CD8-positive, alpha-beta memory T cell (primary cell): Measurements from ENCODE around the gene ASPHD1. TPM values are rescaled to one million over a fixed set of nuclear protein-coding genes. Genes with fewer than 3 reads are reported as not detected.
A peak's percentile ranks its signal among the peaks of the same experiment; 100 is the strongest.

ENCODE experiments used
- CTCF ChIA-PET: fragments of 350-600 bp; sonication (Branson Sonifier 250); formaldehyde crosslinking; loops from one replicate; lab custom pipeline; 2021; ENCODE audit warnings: antibody characterized with exemption; lab: Charles Lee
- POLR2A ChIA-PET: fragments of 350-600 bp; sonication (Branson Sonifier 250); formaldehyde crosslinking; loops from one replicate; lab custom pipeline; 2021; ENCODE audit warnings: antibody characterized with exemption; lab: Charles Lee
- DNase-seq, 5 donors: peaks; one replicate each; pipeline versions ENCODE4 v3.0.0 to v3.0.0-alpha.2; 2020 to 2022; ENCODE audit warnings: mixed read lengths in 1 of 5
- H3K27ac ChIP-seq: one replicate; pipeline ENCODE4 v1.7.0; 2013; ENCODE audit warnings: low read depth, mild to moderate bottlenecking, low read length, moderate library complexity
- H3K27me3 ChIP-seq: 2 replicates; pipeline ENCODE4 v1.7.0; 2013; ENCODE audit warnings: low read length, mild to moderate bottlenecking; ENCODE audit not compliant: insufficient read depth, poor library complexity, severe bottlenecking
- H3K36me3 ChIP-seq: 2 replicates; pipeline ENCODE4 v1.7.0; 2013; ENCODE audit warnings: mild to moderate bottlenecking, low read length, moderate library complexity; ENCODE audit not compliant: insufficient read depth
- H3K4me1 ChIP-seq: 2 replicates; pipeline ENCODE4 v1.7.0; 2013; ENCODE audit warnings: mild to moderate bottlenecking, low read length, moderate library complexity; ENCODE audit not compliant: insufficient read depth
- H3K4me3 ChIP-seq: 2 replicates; pipeline ENCODE4 v1.7.0; 2013; ENCODE audit warnings: mild to moderate bottlenecking, low read length
- H3K9me3 ChIP-seq: 2 replicates; pipeline ENCODE4 v1.7.0; 2013; ENCODE audit warnings: mild to moderate bottlenecking, low read length
- H3K27ac Mint-ChIP-seq, 8 donors: one replicate each; pipeline ENCODE4 v1.8.0; 2020 to 2021; ENCODE audit warnings: mixed read lengths in 8 of 8, mild to moderate bottlenecking in 6 of 8, inconsistent platforms in 3 of 8, moderate library complexity in 3 of 8
- H3K27me3 Mint-ChIP-seq, 2 donors: one replicate each; pipeline ENCODE4 v1.8.0; 2020 to 2021; ENCODE audit warnings: mixed read lengths in 2 of 2, mild to moderate bottlenecking in 1 of 2, moderate library complexity in 1 of 2
- H3K36me3 Mint-ChIP-seq, 3 donors: one replicate each; pipeline ENCODE4 v1.8.0; 2020 to 2021; ENCODE audit warnings: mixed read lengths in 3 of 3, inconsistent platforms in 1 of 3, mild to moderate bottlenecking in 1 of 3
- H3K4me1 Mint-ChIP-seq, 3 donors: one replicate each; pipeline ENCODE4 v1.8.0; 2020 to 2021; ENCODE audit warnings: mixed read lengths in 3 of 3, inconsistent platforms in 1 of 3, mild to moderate bottlenecking in 1 of 3
- H3K4me3 Mint-ChIP-seq, 7 donors: one replicate each; pipeline ENCODE4 v1.8.0; 2020 to 2021; ENCODE audit warnings: mixed read lengths in 7 of 7, mild to moderate bottlenecking in 6 of 7, moderate library complexity in 4 of 7, inconsistent platforms in 2 of 7
- H3K9me3 Mint-ChIP-seq, 5 donors: one replicate each; pipeline ENCODE4 v1.8.0; 2020 to 2022; ENCODE audit warnings: mixed read lengths in 5 of 5, mild to moderate bottlenecking in 3 of 5, moderate library complexity in 2 of 5, inconsistent platforms in 1 of 5
- polyA plus RNA-seq: library from polyadenylated mRNA; unstranded; fragments of 300-500 nt; fragmentation: Illumina TruSeq; gene quantifications from one replicate; pipeline ENCODE4 v1.2.3, GENCODE V29; 2021
- total RNA-seq, 2 experiments: library from RNA; stranded (reverse); gene quantifications; one replicate each; pipeline ENCODE4 v1.2.3, GENCODE V29; 2021

ASPHD1 gene
- total and polyA plus RNA-seq, 3 experiments from 2014 or later: 1.2 to 1.7 TPM; not detected in 1

GRCh38 chr16:29910819-29911675, 10.8 kb downstream of the ASPHD1 start:
- H3K9me3 ChIP-seq: no peaks in the 10 kb centered on the region
- H3K36me3 Mint-ChIP-seq: peaks cover 0 to 48% (median 16%) of the 10 kb centered on the region in 3 donors
- no peak overlapping the region for H3K27ac ChIP-seq
- no peaks in the 10 kb centered on the region for H3K4me1 ChIP-seq
- CTCF ChIA-PET: interaction anchor here (0.9 kb wide), 1 partner anchor 63 kb away, joined by 3 read pairs; no protein-coding TSS in a partner anchor
- no peaks in the 10 kb centered on the region for H3K27me3 Mint-ChIP-seq
- H3K27ac Mint-ChIP-seq: peak overlapping the region in 2 of 8 donors; percentile 64 to 68
- peaks cover 0 to 5% (median 0%) of the 10 kb centered on the region in 3 donors for H3K4me1 Mint-ChIP-seq
- no peak overlapping the region for H3K4me3 Mint-ChIP-seq
- no peaks in the 10 kb centered on the region for H3K9me3 Mint-ChIP-seq
- H3K27me3 ChIP-seq: no peaks in the 10 kb centered on the region
- H3K36me3 ChIP-seq: no peaks in the 10 kb centered on the region
- no peak for DNase-seq
- POLR2A ChIA-PET: interaction anchor here (0.6 kb wide), 1 partner anchor 62 kb away, joined by 3 read pairs; no protein-coding TSS in a partner anchor
- no peak overlapping the region for H3K4me3 ChIP-seq

- H3K9me3 Mint-ChIP-seq: no peaks in the 10 kb centered on the region
- H3K4me3 ChIP-seq: no peak overlapping the region
- DNase-seq: no peak
- H3K4me1 Mint-ChIP-seq: peaks cover 0 to 5% (median 0%) of the 10 kb centered on the region in 3 donors
- no peak overlapping the region for H3K27ac ChIP-seq
- H3K9me3 ChIP-seq: no peaks in the 10 kb centered on the region
- H3K36me3 ChIP-seq: no peaks in the 10 kb centered on the region
- peaks cover 0 to 49% (median 16%) of the 10 kb centered on the region in 3 donors for H3K36me3 Mint-ChIP-seq
- no peak overlapping the region for H3K4me3 Mint-ChIP-seq
- no peak overlapping the region for H3K27ac Mint-ChIP-seq
- ChIA-PET POLR2A (interaction anchor here (0.6 kb wide), 1 partner anchor 62 kb away, joined by 3 read pairs; no protein-coding TSS in a partner anchor), CTCF (interaction anchor here (0.9 kb wide), 1 partner anchor 63 kb away, joined by 3 read pairs; no protein-coding TSS in a partner anchor)
- H3K27me3 ChIP-seq: no peaks in the 10 kb centered on the region
- no peaks in the 10 kb centered on the region for H3K4me1 ChIP-seq
- H3K27me3 Mint-ChIP-seq: no peaks in the 10 kb centered on the region
These were observed 11.4 kb downstream of the ASPHD1 start for GRCh38 chr16:29911676-29912010.

GRCh38 chr16:29912087-29912486, 11.8 kb downstream of the ASPHD1 start:
- no peak overlapping the region for H3K27ac ChIP-seq
- H3K27me3 ChIP-seq: no peaks in the 10 kb centered on the region
- Mint-ChIP-seq H3K4me1 (peaks cover 0 to 5% (median 0%) of the 10 kb centered on the region in 3 donors), H3K27me3 (no peaks in the 10 kb centered on the region), H3K4me3 (peak overlapping the region in 1 of 7 donors; percentile 56), H3K36me3 (peaks cover 0 to 52% (median 16%) of the 10 kb centered on the region in 3 donors), H3K27ac (no peak overlapping the region), H3K9me3 (no peaks in the 10 kb centered on the region)
- DNase-seq: no peak
- no peaks in the 10 kb centered on the region for H3K9me3 ChIP-seq
- no peaks in the 10 kb centered on the region for H3K36me3 ChIP-seq
- ChIA-PET POLR2A (interaction anchor here (0.6 kb wide), 1 partner anchor 63 kb away, joined by 3 read pairs; no protein-coding TSS in a partner anchor), CTCF (interaction anchor here (0.9 kb wide), 1 partner anchor 64 kb away, joined by 3 read pairs; no protein-coding TSS in a partner anchor)
- H3K4me3 ChIP-seq: no peak overlapping the region
- H3K4me1 ChIP-seq: no peaks in the 10 kb centered on the region

DNA sequence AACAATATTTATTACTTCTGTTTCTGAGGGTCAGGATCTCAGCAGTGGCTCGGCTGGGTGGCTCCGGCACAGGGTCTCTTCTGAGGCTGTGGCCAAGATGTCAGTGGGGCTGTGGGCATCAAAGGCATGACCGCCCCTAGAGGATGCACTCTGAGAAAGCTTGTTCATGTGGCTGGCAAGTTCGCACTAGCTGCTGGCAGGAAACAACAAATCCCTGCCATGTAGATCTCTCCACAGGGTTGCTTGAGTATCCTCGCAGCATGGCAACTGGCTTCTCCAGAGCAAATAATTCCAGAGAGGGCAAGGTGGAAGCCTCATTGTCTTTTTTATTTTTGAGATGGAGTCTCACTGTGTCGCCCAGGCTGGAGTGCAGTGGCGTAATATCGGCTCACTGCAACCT, 13.2 kb downstream of the ASPHD1 start:
- Histone ChIP-seq H3K27ac (no peak overlapping the region), H3K9me3 (no peaks in the 10 kb centered on the region), H3K27me3 (no peaks in the 10 kb centered on the region), H3K4me3 (no peak overlapping the region), H3K4me1 (no peaks in the 10 kb centered on the region), H3K36me3 (peaks cover 3% of the 10 kb centered on the region)
- Mint-ChIP-seq H3K9me3 (no peaks in the 10 kb centered on the region), H3K36me3 (peaks cover 0 to 54% (median 12%) of the 10 kb centered on the region in 3 donors), H3K4me3 (no peak overlapping the region), H3K27me3 (no peaks in the 10 kb centered on the region), H3K27ac (peak overlapping the region in 1 of 8 donors; percentile 32), H3K4me1 (peaks cover 0 to 5% (median 0%) of the 10 kb centered on the region in 3 donors)
- POLR2A ChIA-PET: interaction anchor here (0.6 to 0.8 kb wide), 2 partner anchors 12 to 585 kb away, joined by 3 to 6 read pairs; partner anchors contain the start of gene KCTD13
- CTCF ChIA-PET: interaction anchor here (1.0 kb wide), 1 partner anchor 14 kb away, joined by 3 read pairs; no protein-coding TSS in a partner anchor
- DNase-seq: no peak

DNA sequence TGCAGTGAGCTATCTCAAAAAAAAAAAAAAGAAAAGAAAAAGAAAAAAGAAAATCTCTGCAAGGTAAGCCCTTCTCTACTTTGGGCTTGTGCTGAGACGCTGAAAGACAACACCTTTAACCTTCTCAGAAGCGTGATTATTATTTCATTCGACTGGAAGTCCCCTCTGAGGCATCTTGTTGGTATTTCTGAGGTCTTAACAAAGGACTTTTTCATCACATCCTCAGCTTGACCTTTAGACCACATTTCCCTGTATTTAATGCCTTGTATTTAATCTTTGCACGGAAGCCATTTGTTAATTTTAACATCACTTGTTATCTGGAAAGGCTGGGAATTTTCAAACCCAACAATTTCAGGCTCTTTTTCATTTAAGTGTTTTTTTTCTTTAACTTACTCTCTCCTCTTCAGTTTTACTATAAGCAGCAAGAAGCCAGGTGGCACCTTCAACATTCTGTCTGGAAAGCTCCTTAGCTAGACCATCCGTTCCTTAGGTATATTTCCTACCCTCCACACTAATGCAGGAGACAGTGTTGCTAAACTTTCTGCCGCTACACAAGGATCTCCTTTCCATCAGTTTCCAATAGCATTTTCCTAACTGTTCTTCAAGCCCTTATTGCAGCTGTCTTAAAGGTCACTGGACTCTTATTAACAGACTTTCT, 15.4 kb downstream of the ASPHD1 start:
- CTCF ChIA-PET: interaction anchor here (0.7 kb wide), 1 partner anchor 28 kb away, joined by 3 read pairs; no protein-coding TSS in a partner anchor
- H3K27me3 ChIP-seq: no peaks in the 10 kb centered on the region
- H3K9me3 Mint-ChIP-seq: no peaks in the 10 kb centered on the region
- peak overlapping the region in 3 of 8 donors; percentile 7 to 95 (median 66) for H3K27ac Mint-ChIP-seq
- H3K4me1 Mint-ChIP-seq: peaks cover 6 to 11% (median 7%) of the 10 kb centered on the region in 3 donors
- H3K4me3 Mint-ChIP-seq: no peak overlapping the region
- no peaks in the 10 kb centered on the region for H3K27me3 Mint-ChIP-seq
- peaks cover 13% of the 10 kb centered on the region for H3K36me3 ChIP-seq
- peaks cover 0 to 67% (median 13%) of the 10 kb centered on the region in 3 donors for H3K36me3 Mint-ChIP-seq
- no peak for DNase-seq
- no peaks in the 10 kb centered on the region for H3K4me1 ChIP-seq
- no peak overlapping the region for H3K4me3 ChIP-seq
- no peak overlapping the region for H3K27ac ChIP-seq
- POLR2A ChIA-PET: no interaction called here
- H3K9me3 ChIP-seq: no peaks in the 10 kb centered on the region

- POLR2A ChIA-PET: no interaction called here
- DNase-seq: no peak
- H3K27ac Mint-ChIP-seq: peak overlapping the region in 2 of 8 donors; percentile 57 to 66
- H3K9me3 Mint-ChIP-seq: no peaks in the 10 kb centered on the region
- Histone ChIP-seq H3K4me3 (no peak overlapping the region), H3K4me1 (no peaks in the 10 kb centered on the region), H3K27ac (no peak overlapping the region), H3K27me3 (no peaks in the 10 kb centered on the region), H3K36me3 (peaks cover 21% of the 10 kb centered on the region), H3K9me3 (no peaks in the 10 kb centered on the region)
- peaks cover 13 to 21% (median 14%) of the 10 kb centered on the region in 3 donors for H3K4me1 Mint-ChIP-seq
- H3K4me3 Mint-ChIP-seq: no peak overlapping the region
- peaks cover 0 to 78% (median 21%) of the 10 kb centered on the region in 3 donors for H3K36me3 Mint-ChIP-seq
- no peaks in the 10 kb centered on the region for H3K27me3 Mint-ChIP-seq
- CTCF ChIA-PET: interaction anchor here (1.2 kb wide), 1 partner anchor 9 kb away, joined by 3 read pairs; no protein-coding TSS in a partner anchor
These were observed 16.7 kb downstream of the ASPHD1 start for GRCh38 chr16:29916979-29917378.

GRCh38 chr16:29920288-29921033, 20.2 kb downstream of the ASPHD1 start:
- Mint-ChIP-seq H3K36me3 (peaks cover 0 to 75% (median 16%) of the 10 kb centered on the region in 3 donors), H3K4me3 (peak overlapping the region in 1 of 7 donors; percentile 55), H3K27ac (peak overlapping the region in 5 of 8 donors; percentile 1 to 77 (median 57)), H3K9me3 (no peaks in the 10 kb centered on the region), H3K4me1 (peaks cover 34 to 49% (median 45%) of the 10 kb centered on the region in 3 donors), H3K27me3 (no peaks in the 10 kb centered on the region)
- ChIA-PET CTCF (no interaction called here), POLR2A (interaction anchor here (0.7 kb wide), 1 partner anchor 19 kb away, joined by 4 read pairs; no protein-coding TSS in a partner anchor)
- Histone ChIP-seq H3K27me3 (no peaks in the 10 kb centered on the region), H3K27ac (no peak overlapping the region), H3K9me3 (no peaks in the 10 kb centered on the region), H3K36me3 (peaks cover 25% of the 10 kb centered on the region), H3K4me1 (peaks cover 9% of the 10 kb centered on the region), H3K4me3 (no peak overlapping the region)
- DNase-seq: no peak
